Spleen (tissue), 11 donors: ENCODE data around the gene PVRIG. TPM values are rescaled to one million over a fixed set of nuclear protein-coding genes. Genes with fewer than 3 reads are reported as not detected.
A peak's percentile ranks its signal among the peaks of the same experiment; 100 is the strongest.

Source experiments
- DNase-seq: peaks from one replicate; pipeline ENCODE4 v3.0.0-alpha.2; 2020
- H3K27ac ChIP-seq, 8 donors: fragments of 200-600 bp; sonication (generic) in 7 of 8; 1 replicate in 4 of 8; 2 replicates in 4 of 8; pipeline versions ENCODE4 v1.5.0 to v1.8.0; 2016 to 2021; ENCODE audit warnings: inconsistent platforms in 4 of 8, mild to moderate bottlenecking in 4 of 8, moderate library complexity in 1 of 8
- H3K27me3 ChIP-seq, 7 donors: fragments of 200-600 bp; sonication (generic) in 6 of 7; replicated peaks in 1 of 7; 1 replicate in 4 of 7; 2 replicates in 3 of 7; pipeline versions ENCODE4 v1.5.0 to v1.8.0; 2016 to 2021; ENCODE audit warnings: inconsistent platforms in 3 of 7, mild to moderate bottlenecking in 1 of 7
- H3K36me3 ChIP-seq, 6 donors: fragments of 200-600 bp; sonication (generic) in 5 of 6; 1 replicate in 4 of 6; 2 replicates in 2 of 6; pipeline versions ENCODE4 v1.5.0 to v1.8.0; 2016 to 2021; ENCODE audit warnings: inconsistent platforms in 2 of 6
- H3K4me1 ChIP-seq, 6 donors: fragments of 200-600 bp; sonication (generic) in 5 of 6; 1 replicate in 3 of 6; 2 replicates in 3 of 6; pipeline versions ENCODE4 v1.5.0 to v1.8.0; 2016 to 2021; ENCODE audit warnings: inconsistent platforms in 3 of 6
- H3K4me3 ChIP-seq, 8 donors: fragments of 200-600 bp; sonication (generic) in 7 of 8; 1 replicate in 4 of 8; 2 replicates in 4 of 8; pipeline versions ENCODE4 v1.5.0 to v1.8.0; 2016 to 2021; ENCODE audit warnings: inconsistent platforms in 4 of 8, mild to moderate bottlenecking in 4 of 8, moderate library complexity in 2 of 8
- H3K9me3 ChIP-seq, 8 donors: fragments of 200-600 bp; sonication (generic) in 7 of 8; 1 replicate in 4 of 8; 2 replicates in 4 of 8; pipeline versions ENCODE4 v1.5.0 to v1.8.0; 2016 to 2021; ENCODE audit warnings: inconsistent platforms in 4 of 8
- POLR2A ChIP-seq, 3 donors: fragments of 450-650 bp; IDR thresholded peaks; one replicate each; pipeline ENCODE4 v1.5.1; 2017; ENCODE audit warnings: antibody characterized with exemption in 3 of 3, mild to moderate bottlenecking in 1 of 3
- POLR2AphosphoS5 ChIP-seq, 3 donors: sonication (generic); formaldehyde crosslinking; IDR thresholded peaks; one replicate each; pipeline ENCODE4 v1.5.1; 2017; ENCODE audit warnings: antibody characterized with exemption in 3 of 3
- WGBS, 5 donors: extraction: QIAGEN DNeasy Blood & Tissue Kit in 3 of 5; methylation state at CpG; one replicate each; pipeline versions ENCODE4 v1.1.5 to v1.1.7; 2013 to 2018; 5-methylcytosine and 5-hydroxymethylcytosine counted together
- intact Hi-C: fragments of 100-400 bp; cut with DNase I; formaldehyde crosslinking; loops from one replicate; pipeline ENCODE4 v1.15.0; 2023; ENCODE audit warnings: low total_unique reads
- polyA plus RNA-seq, 3 donors: library from polyadenylated mRNA; stranded (reverse); fragments of 200-250 nt; gene quantifications; one replicate each; pipeline ENCODE4 v1.2.1, GENCODE V29; 2013
- total RNA-seq, 7 donors: library from RNA; depleted of rRNA in 3 of 7; stranded (reverse); fragments of >200 nt in 3 of 7; fragmentation: NEBNext Ultra II Directional in 4 of 7; extraction: Animal tissue kit (Norgen Biotek cat#: 25700) in 4 of 7; gene quantifications; one replicate each; pipeline versions ENCODE4 v1.1.0 to v1.2.1, GENCODE V29; 2016 to 2021
- TF ChIP-seq, protein P1 (sequence below), 11 experiments: fragments of 200-600 bp in 7 of 11; fragments of 450-650 bp in 4 of 11; sonication (generic) in 4 of 11; IDR thresholded peaks in 8 of 11; conservative IDR thresholded peaks in 3 of 11; 1 replicate in 7 of 11; 2 replicates in 4 of 11; pipeline versions ENCODE4 v1.4.0 to v1.8.0; 2016 to 2021; ENCODE audit warnings: antibody characterized with exemption in 11 of 11, inconsistent platforms in 4 of 11, mild to moderate bottlenecking in 1 of 11
- donor health status: healthy with polysubstance abuse.
- donor health status: DM: no; HTN: no; CAD: no; lungs with moderate emphysema.
- donor health status: DM: no; HTN: no; CAD: no.
- donor health status: Bipolar disorder and iron deficiency.
- donor health status: healthy.
- donor health status: DM: no; HTN: no; CAD: no.
- donor health status: DM: yes; HTN: yes; CAD: no.

PVRIG gene
- total and polyA plus RNA-seq, 10 donors: 20.3 to 58.7 (median 32.1) TPM

DNA sequence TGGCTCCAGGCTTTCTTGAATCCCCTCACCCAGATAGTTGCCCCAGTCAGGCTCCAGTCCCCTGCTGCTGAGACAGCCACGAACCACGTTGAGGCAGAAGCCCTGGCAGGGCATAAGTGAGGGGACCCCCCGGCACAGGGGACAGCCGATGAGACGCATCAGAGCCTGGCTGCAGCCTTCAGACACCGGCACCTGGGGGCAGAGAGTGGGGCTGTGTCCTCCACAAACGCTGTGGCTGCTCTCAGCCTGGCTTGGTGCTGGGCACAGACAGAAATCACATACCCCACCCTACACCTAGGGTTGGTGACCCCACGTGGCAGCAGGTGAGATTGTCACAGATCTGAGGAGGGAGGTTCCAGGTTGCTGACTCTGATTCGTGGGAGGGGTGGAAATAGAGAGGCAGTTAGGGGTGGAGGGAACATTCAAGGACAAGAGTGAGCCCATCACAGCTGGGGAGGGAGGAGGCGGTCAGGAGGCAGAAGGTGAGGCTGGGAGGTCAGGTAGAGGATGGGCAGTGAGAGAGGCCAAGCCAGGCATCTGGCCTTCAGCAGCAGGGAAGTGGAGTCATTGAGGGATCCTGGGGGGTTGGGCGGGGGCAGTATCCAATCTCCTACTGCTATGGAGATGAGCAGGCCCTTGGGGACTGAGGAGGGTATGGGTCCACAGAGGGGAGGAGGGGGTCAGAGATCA, 45.8 kb upstream of the PVRIG start:
- TF ChIP-seq, protein P1, sequence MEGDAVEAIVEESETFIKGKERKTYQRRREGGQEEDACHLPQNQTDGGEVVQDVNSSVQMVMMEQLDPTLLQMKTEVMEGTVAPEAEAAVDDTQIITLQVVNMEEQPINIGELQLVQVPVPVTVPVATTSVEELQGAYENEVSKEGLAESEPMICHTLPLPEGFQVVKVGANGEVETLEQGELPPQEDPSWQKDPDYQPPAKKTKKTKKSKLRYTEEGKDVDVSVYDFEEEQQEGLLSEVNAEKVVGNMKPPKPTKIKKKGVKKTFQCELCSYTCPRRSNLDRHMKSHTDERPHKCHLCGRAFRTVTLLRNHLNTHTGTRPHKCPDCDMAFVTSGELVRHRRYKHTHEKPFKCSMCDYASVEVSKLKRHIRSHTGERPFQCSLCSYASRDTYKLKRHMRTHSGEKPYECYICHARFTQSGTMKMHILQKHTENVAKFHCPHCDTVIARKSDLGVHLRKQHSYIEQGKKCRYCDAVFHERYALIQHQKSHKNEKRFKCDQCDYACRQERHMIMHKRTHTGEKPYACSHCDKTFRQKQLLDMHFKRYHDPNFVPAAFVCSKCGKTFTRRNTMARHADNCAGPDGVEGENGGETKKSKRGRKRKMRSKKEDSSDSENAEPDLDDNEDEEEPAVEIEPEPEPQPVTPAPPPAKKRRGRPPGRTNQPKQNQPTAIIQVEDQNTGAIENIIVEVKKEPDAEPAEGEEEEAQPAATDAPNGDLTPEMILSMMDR (IDR thresholded peaks at IDR 0.05 in 8 of 11, conservative IDR thresholded peaks at IDR 0.05 in 3 of 11): no peak
- TF ChIP-seq POLR2AphosphoS5 (IDR thresholded peaks at IDR 0.05): no peak
- no peak for TF ChIP-seq POLR2A (IDR thresholded peaks at IDR 0.05)
- Histone ChIP-seq H3K36me3 (no peaks in the 10 kb centered on the region), H3K27ac (no peak overlapping the region), H3K9me3 (peaks cover 0 to 6% (median 0%) of the 10 kb centered on the region in 8 donors), H3K27me3 (peaks cover 0 to 50% (median 24%) of the 10 kb centered on the region in 7 donors), H3K4me1 (peaks cover 8 to 62% (median 35%) of the 10 kb centered on the region in 6 donors), H3K4me3 (no peak overlapping the region)
- intact Hi-C loops: no loop called here
- 87 to 92% (median 91%) methylated on average over 11 of the region's 11 CpGs for WGBS, 5 donors
- DNase-seq: peak; percentile 68

DNA sequence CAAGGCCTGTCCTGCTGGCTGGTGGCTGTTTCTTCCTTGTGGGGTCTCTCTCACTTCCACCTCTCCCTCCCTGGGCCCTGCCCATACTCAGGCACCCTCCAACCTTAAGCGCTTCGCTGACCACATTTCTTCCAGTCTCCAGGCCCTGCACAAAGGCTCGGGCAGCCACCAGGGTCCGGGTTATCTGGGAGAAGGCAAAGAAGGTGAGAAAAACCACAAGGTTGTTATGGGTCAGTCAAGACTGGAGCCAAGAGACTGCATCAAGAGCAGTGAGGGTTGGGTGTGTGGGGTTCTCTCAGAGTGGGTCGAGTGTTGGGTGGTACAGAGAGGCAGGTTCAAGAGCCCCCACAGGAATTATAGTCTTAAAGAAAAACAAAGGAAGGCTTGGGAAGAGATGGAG, 45.2 kb upstream of the PVRIG start:
- Histone ChIP-seq H3K4me3 (no peak overlapping the region), H3K27ac (no peak overlapping the region), H3K36me3 (no peaks in the 10 kb centered on the region), H3K4me1 (peaks cover 8 to 56% (median 32%) of the 10 kb centered on the region in 6 donors), H3K27me3 (peaks cover 0 to 44% (median 24%) of the 10 kb centered on the region in 7 donors), H3K9me3 (peaks cover 0 to 6% (median 0%) of the 10 kb centered on the region in 8 donors)
- TF ChIP-seq, protein P1 (IDR thresholded peaks at IDR 0.05 in 8 of 11, conservative IDR thresholded peaks at IDR 0.05 in 3 of 11): no peak
- TF ChIP-seq POLR2AphosphoS5 (IDR thresholded peaks at IDR 0.05) (no peak), POLR2A (IDR thresholded peaks at IDR 0.05) (no peak)
- intact Hi-C loops: no loop called here
- DNase-seq: peak; percentile 40
- WGBS, 5 donors: 89 to 96% (median 90%) methylated on average over 5 of the region's 5 CpGs

DNA sequence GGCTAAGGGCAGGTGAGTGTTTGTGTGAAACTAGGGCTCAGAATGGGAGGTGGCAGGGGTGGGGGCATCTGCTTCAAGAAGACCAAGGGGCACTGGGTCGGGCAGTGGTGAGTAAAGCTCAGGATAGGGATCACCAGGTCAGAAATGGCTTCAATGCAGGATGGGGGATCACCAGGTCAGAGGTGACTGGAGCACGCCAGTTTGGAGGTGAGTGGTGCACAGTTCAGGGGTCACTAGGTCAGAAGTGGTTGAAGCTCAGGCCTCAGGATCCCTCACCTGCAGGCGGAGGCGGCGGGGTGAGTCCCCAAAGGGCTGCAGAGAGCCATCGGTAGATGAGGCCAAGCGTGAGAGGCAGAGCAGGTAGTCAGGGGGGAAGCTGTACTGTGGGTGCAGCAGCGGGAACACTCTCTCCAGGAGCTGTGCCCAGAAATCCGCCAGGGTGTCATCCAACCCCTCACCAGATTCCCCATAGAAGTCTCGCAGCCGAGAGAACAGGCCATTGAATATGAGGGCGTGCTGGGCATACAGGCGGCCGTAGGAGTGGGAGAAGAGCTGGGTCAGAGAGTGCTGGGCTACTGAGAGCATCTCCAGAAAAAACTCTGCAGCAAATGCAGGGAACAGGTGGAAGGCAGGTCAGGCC, 44.3 kb upstream of the PVRIG start:
- Histone ChIP-seq H3K4me1 (peaks cover 8 to 50% (median 32%) of the 10 kb centered on the region in 6 donors), H3K27ac (no peak overlapping the region), H3K9me3 (peaks cover 0 to 6% (median 0%) of the 10 kb centered on the region in 8 donors), H3K36me3 (no peaks in the 10 kb centered on the region), H3K4me3 (no peak overlapping the region), H3K27me3 (peaks cover 0 to 36% (median 16%) of the 10 kb centered on the region in 7 donors)
- WGBS, 5 donors: 86 to 95% (median 95%) methylated on average over 14 of the region's 14 CpGs
- intact Hi-C loops: no loop called here
- TF ChIP-seq POLR2A (IDR thresholded peaks at IDR 0.05) (no peak), POLR2AphosphoS5 (IDR thresholded peaks at IDR 0.05) (no peak)
- TF ChIP-seq, protein P1 (IDR thresholded peaks at IDR 0.05 in 8 of 11, conservative IDR thresholded peaks at IDR 0.05 in 3 of 11): no peak
- peak; percentile 65 for DNase-seq
